Mucosa of descending colon (tissue), 3 donors: ENCODE measurements around the gene TMSB4X. TPM values are rescaled to one million over a fixed set of nuclear protein-coding genes. Genes with fewer than 3 reads are reported as not detected.

Experiments
- ATAC-seq: fragments of 200-7000 bp; cut with Tn5 transposase; one replicate; pipeline ENCODE4 v1.9.1; 2020; ENCODE audit warnings: mild to moderate bottlenecking, moderate library complexity
- DNase-seq, 3 donors: peaks; one replicate each; pipeline ENCODE4 v3.0.0-alpha.2; 2020
- H3K36me3 ChIP-seq: fragments of 200-600 bp; one replicate; pipeline ENCODE4 v1.8.0; 2021; ENCODE audit warnings: low read depth, mild to moderate bottlenecking
- H3K4me1 ChIP-seq: fragments of 200-600 bp; one replicate; pipeline ENCODE4 v1.8.0; 2021; ENCODE audit warnings: low read depth, mild to moderate bottlenecking
- H3K4me3 ChIP-seq: fragments of 200-600 bp; one replicate; pipeline ENCODE4 v1.8.0; 2021; ENCODE audit warnings: mild to moderate bottlenecking
- H3K9me3 ChIP-seq: fragments of 200-600 bp; one replicate; pipeline ENCODE4 v1.8.0; 2021; ENCODE audit warnings: mild to moderate bottlenecking
- intact Hi-C, 2 donors: fragments of 100-400 bp; cut with DNase I in 1 of 2; cut with micrococcal nuclease in 1 of 2; formaldehyde crosslinking; loops; one replicate each; pipeline versions ENCODE4 v1.11.0 to v1.11.1; 2022; cut with DNase I, micrococcal nuclease
- long read RNA-seq, 2 donors: library from polyadenylated mRNA; unstranded; transcript quantifications; one replicate each; pipeline ENCODE4 v2.0.0, GENCODE V29; 2019 to 2021
- total RNA-seq, 3 donors: library from RNA; stranded (reverse); fragmentation: NEBNext Ultra II Directional in 2 of 3; extraction: Animal tissue kit (Norgen Biotek cat#: 25700) in 2 of 3; gene quantifications; one replicate each; pipeline versions ENCODE4 v1.2.1 to v1.2.4, GENCODE V29; 2021 to 2023
- TF ChIP-seq, protein P1 (sequence below): fragments of 200-600 bp; IDR thresholded peaks from one replicate; pipeline ENCODE4 v1.8.0; 2022; ENCODE audit warnings: antibody characterized with exemption, mild to moderate bottlenecking
- donor health status: DM: no; HTN: no; CAD: no; lungs with moderate emphysema.
- donor health status: DM: no; HTN: no; CAD: no.
- donor health status: DM: no; HTN: yes; CAD: no.

TMSB4X gene
- total RNA-seq: 1,000 to 10,000 TPM; 2,288 to 5,392 (median 5,014) TPM
- long read RNA-seq, donor 1, transcript TMSB4X-203 (2 exons, 1,702 nt): minor isoform, 11 of 866 reads
- long read RNA-seq, donor 1, transcript TMSB4X-204 (3 exons, 628 nt): major isoform, 849 of 866 reads
- long read RNA-seq, donor 1, partial matches to known transcripts: 0 of 866 reads
- long read RNA-seq, donor 1, other reads (novel, unspliced or antisense): 6 of 866 reads
- long read RNA-seq, donor 2, transcript TMSB4X-204 (3 exons, 628 nt): major isoform, 3,533 of 3,586 reads
- long read RNA-seq, donor 2, transcript TMSB4X-203 (2 exons, 1,702 nt): minor isoform, 29 of 3,586 reads
- long read RNA-seq, donor 2, partial matches to known transcripts: 0 of 3,586 reads
- long read RNA-seq, donor 2, other reads (novel, unspliced or antisense): 20 of 3,586 reads

DNA sequence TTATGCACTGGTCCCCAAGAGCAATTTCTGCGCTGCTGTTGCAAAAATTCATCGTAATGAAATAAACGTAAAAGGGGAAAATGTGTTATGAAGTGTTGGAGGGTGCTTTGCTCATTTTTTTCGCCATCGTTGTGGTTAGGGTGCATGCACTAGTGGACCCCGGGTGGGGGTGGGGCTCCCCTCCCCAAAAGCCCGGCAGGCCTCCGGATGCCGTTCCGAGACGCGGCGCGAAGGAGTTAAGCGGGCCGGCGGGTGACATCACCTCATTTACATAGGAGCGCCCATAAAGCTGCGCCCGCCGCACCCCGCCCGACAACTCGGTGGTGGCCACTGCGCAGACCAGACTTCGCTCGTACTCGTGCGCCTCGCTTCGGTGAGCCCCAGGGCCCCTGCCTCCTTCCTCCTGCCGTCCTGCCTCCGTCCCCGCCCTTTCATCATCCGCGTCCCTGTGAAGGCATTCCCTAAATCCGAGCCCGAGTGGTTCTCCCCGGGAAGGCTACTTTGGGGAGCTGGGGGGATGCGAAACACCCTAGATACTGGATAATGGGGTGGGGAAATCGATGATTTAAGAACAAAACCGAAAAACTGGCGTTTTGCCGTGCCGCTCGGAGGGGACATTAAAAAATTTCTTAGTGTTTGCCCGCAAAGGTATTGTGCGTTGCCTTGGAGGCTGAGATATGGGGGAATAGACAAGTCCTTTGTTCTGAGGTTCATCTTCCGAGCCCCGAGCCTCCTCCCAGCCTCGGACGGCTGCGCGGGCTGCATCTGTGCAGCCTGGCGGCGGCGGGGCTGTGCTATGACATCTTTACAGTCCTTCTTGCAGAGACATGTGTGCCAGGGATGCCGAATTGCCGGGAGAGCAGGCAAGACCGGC lies at the start of gene TMSB4X:
TMSB4X (plus strand) TSS at position 315 of the 874 bp plus-strand sequence.
- peak; percentile 87 to 95 (median 92) for DNase-seq
- Histone ChIP-seq H3K4me3 (peak within 1 kb of the TSS; percentile 67), H3K36me3 (no peaks in the 10 kb centered on the region), H3K4me1 (peaks cover 2% of the 10 kb centered on the region), H3K9me3 (no peaks in the 10 kb centered on the region)
- peak; percentile 83 for ATAC-seq
- intact Hi-C loops: loop anchor here in 1 of 2 donors (10.0 kb wide), 1 partner anchor 510 kb away; no protein-coding TSS in a partner anchor
- TF ChIP-seq, protein P1, sequence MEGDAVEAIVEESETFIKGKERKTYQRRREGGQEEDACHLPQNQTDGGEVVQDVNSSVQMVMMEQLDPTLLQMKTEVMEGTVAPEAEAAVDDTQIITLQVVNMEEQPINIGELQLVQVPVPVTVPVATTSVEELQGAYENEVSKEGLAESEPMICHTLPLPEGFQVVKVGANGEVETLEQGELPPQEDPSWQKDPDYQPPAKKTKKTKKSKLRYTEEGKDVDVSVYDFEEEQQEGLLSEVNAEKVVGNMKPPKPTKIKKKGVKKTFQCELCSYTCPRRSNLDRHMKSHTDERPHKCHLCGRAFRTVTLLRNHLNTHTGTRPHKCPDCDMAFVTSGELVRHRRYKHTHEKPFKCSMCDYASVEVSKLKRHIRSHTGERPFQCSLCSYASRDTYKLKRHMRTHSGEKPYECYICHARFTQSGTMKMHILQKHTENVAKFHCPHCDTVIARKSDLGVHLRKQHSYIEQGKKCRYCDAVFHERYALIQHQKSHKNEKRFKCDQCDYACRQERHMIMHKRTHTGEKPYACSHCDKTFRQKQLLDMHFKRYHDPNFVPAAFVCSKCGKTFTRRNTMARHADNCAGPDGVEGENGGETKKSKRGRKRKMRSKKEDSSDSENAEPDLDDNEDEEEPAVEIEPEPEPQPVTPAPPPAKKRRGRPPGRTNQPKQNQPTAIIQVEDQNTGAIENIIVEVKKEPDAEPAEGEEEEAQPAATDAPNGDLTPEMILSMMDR: no peak

DNA sequence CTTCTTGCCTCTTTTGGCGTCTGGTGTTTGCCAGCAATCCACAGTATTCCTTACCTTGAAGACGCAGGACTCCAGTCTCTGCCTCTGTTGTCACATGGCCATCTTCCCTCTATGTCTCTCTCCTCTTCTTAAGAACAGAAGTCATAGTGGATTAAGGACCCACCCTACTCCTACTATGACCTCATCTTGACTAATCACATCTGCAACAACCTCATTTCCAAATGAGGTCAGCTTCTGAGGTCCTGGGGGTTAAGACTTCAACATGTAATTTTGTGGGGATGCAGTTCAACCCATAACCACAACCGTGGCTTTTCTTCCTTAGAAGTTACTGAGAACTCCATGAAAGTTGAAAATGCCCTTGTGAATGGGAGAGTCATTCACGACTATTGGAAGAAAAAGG lies 45.2 kb upstream of the TMSB4X start:
- no peaks in the 10 kb centered on the region for H3K9me3 ChIP-seq
- ATAC-seq: no peak

DNA sequence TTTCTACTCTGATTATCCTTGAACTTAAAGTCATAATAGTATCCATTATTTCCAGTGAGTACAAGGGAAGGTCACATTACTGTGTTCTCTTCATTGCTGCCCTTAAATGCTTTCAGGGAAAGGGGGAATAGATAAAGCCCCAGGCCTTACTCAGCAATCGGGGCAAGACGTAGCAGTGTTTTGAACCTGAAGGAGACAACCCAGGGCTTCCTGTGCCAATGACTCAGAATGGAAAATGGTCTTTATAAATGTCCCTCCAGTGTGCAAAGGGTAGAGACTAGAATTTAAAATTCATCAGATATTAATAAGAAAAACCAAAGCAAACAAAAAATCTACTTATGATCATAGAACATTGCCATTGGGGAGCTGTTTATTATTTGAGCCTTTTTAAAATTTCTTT lies 44.8 kb upstream of the TMSB4X start:
- no peaks in the 10 kb centered on the region for H3K36me3 ChIP-seq
- ATAC-seq (no peak), DNase-seq (no peak)
- no peak overlapping the region for H3K4me3 ChIP-seq
- TF ChIP-seq, protein P1: no peak
- intact Hi-C loops: no loop called here
- H3K9me3 ChIP-seq: no peaks in the 10 kb centered on the region
- no peaks in the 10 kb centered on the region for H3K4me1 ChIP-seq

More for the DNA sequence above, 45.2 kb upstream of the TMSB4X start:
- no peak overlapping the region for H3K4me3 ChIP-seq
- H3K4me1 ChIP-seq: no peaks in the 10 kb centered on the region
- intact Hi-C loops: no loop called here
- TF ChIP-seq, protein P1: no peak
- no peak for DNase-seq
- no peaks in the 10 kb centered on the region for H3K36me3 ChIP-seq

DNA sequence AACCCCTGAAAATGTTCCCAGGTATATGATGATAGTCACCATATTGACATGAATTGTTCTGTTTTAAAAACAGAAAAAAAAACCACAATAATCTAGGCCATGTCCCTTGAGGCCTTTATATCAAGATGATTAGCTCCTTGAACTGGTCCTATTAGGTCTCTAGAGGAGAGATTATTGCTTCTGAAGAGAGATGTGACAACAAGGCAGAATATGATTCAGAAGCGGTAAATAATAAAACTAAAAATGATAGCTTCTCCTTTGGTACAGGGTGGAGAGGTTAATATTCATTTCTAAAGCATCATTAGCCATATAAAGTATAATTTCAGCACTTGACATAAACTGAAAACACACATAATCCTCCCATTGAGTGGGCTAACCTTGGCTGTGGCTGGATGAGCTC lies 42.7 kb upstream of the TMSB4X start:
- Histone ChIP-seq H3K4me3 (no peak overlapping the region), H3K4me1 (no peaks in the 10 kb centered on the region), H3K9me3 (no peaks in the 10 kb centered on the region), H3K36me3 (no peaks in the 10 kb centered on the region)
- DNase-seq (no peak), ATAC-seq (no peak)
- intact Hi-C loops: no loop called here
- TF ChIP-seq, protein P1: no peak

DNA sequence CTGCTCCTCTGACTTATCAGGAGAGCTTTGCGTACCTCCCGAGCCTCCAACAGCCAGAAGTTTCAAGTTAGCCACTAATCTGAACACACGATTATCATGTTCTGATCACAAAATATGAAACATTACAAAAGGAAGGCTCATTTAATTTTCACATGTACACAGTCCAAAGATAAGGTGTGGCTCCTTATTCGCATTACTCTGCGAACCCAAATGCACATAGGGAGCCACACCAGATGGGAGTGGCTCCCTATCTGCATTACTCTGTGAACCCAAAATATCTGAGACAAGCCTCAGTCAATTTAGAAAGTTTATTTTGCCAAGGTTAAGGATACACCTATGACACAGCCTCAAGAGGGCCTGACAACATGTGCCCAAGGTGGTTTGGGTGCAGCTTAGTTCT lies 40.1 kb upstream of the TMSB4X start:
- Histone ChIP-seq H3K9me3 (no peaks in the 10 kb centered on the region), H3K36me3 (no peaks in the 10 kb centered on the region), H3K4me3 (no peak overlapping the region), H3K4me1 (no peaks in the 10 kb centered on the region)
- intact Hi-C loops: no loop called here
- DNase-seq (no peak), ATAC-seq (no peak)
- TF ChIP-seq, protein P1: no peak
